Inflammatory macrophage (primary cell): ENCODE results near the gene SCN9A.

Experiments
- DNase-seq, 2 donors: peaks; one replicate each; pipeline ENCODE4 v3.0.0-alpha.2; 2020 to 2022
- total RNA-seq, 18 experiments: gene quantifications; one replicate each; lab custom pipeline; 2026; ENCODE audit warnings: mixed read lengths in 6 of 18, inconsistent platforms in 2 of 18; lab: John Stamatoyannopoulos, UW

SCN9A gene
- total RNA-seq, result 0.27 to 8.8 (median 2.7) reads per million in 18 experiments

DNA sequence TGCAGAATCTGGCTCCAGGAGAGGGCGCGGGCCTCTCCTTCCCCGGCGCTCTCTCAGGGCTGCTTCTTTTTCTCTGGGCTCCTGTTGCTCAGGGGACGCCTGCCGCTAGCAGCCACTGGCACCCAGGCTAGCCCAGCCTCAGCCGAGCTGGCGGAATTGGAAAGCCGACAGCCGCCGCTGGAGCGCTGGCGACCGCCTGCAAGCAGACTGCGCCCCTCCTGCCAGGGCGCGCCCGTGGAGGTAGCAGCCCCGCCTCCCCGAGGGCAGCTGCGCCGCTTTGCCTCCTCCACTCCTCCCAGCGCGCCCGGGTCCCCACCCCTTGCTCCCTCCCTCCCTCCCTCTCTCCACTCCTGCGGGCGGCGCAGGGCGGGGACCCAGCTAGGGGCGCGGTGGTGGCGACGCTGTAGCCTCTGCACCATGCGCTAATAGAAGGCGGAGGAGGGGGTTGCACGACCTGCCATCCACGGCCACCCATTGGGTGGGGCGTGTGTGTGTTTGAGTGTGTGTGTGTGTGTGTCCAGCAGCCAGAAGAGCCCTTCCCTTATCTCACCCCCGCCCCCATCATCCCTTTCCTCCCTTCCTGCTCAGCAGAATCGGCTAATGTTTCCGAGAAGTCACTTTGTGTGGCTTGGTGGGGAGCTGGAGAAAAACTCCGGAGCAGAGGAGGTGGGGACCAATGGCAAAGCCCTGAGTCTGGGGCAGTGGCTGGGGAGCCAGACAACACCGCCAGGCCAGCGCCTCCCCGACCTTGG is at the start of gene SCN9A:
TSS of gene SCN9A (minus strand) at position 209 of the 752 bp plus-strand sequence. CDS start 64,188 bp downstream, outside the sequence.
- peak; percentile 15 to 30 for DNase-seq

DNA sequence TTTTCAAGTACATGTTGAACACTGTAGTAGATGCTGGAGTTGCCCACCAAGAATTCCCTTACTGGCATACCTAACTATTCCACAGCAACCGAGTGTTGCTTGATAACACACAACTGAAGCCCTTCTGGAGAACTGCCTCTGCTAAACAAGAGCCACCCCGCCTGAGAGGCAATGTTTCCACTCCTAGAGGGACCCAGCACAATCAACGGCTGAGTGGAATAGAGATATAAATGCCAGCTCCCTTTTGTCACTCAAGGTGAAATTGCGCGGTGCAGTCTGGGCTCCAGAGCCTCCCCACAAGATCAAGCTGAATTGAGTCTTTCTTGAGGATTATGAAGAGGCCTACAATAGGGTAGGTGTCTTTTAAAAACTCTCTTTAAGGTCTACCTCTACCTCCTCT is 49.1 kb upstream of the SCN9A start:
- no peak for DNase-seq

DNA sequence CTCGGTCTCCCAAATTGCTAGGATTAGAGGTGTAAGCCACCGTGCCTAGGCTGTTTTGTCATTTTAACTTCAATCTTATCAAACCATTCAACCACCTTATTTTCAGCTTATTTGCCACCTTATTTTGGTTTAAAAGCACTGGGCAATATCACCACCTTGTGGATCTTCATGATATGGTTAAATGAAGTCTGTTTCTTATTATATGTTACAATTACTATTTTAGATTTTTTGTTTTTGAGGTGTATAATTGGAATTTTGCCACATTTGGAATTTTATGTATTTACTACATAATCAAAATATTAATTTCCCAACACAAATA is 43.8 kb upstream of the SCN9A start:
- DNase-seq, result peak; percentile 16 to 46

GRCh38 chr2:166418853-166419615 is 43.3 kb upstream of the SCN9A start:
- no peak for DNase-seq

DNA sequence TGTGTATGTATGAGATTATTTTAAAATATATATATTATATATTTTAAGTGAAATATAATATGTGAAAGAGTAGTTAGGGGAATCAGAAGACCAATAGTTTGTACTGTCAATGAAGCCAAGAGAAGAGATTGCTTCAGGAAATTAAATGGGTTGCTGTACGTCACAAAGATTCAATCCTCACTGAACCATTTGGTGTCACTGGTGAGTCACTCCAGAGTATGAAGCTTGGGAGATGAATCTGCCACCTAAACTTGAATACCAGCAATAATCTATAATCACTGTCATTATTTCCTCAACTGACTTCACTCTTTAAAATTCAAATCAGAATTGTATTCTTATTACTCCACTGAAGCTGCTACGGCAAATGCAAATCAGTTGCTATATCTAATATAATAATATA is 41.9 kb upstream of the SCN9A start:
- peak; percentile 33 to 34 for DNase-seq

GRCh38 chr2:166413255-166413654 is 37.5 kb upstream of the SCN9A start:
- peak; percentile 62 to 64 for DNase-seq

DNA sequence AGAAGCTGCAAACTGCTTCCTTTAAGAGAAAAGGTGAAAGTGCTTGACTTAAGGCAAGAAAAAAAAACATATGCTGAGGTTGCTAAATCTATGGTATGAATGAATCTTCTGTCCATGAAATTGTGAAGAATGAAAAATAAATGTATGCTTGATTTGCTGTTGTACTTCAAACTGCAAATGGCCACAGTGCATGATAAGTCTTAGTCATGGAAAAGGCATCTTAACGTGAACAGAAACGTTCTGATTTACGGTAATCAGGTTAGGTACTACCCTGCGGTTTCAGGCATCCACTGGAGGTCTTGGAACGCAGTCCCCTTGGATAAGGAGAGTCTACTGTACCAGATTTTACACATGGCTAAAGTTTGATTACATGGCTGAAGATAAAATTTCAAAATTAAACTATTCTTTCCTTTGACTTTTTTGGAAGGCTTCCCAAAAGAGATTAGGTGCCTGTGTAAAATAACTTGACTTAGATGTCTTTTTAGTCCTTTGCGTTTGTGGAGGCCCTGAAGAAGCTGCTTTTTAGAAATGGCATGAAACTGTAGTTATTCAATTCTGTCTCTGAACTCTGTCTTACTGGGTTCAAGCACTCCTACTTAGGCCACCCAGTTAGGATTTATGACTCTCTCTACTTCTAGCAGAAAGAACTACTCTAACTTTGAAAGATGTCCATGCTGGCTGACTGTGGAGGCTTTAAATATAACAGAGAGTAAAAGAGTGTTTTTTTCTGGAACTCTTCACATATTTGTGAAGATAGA is 35.9 kb upstream of the SCN9A start:
- no peak for DNase-seq

DNA sequence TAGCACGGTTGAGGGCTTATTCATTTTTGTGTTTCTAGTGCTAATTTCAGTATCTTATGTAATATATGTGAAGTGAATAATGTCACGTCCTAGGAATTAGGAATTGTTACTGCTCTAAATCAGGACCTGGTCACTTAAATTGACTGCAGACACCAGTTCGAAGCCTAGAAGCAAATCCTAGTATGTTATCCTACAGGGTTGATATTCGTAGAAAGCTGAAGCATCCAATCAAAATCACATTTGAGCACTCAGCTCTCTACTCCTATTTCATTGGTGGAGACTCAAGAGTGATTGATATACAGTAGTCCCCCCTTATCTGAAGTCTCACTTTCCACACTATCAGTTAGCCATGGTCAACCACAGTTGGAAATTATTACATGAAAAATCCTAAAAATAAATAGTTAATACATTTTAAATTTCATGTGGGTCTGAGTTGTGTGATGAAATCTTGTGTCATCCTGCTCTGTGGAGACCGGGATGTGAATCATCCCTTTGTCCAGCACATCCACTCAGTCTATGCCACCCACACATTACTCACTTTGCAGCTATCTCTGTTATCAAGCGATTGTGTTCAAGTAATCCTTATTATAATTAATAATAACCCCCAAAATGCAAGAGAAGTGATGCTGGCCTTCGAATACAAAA is 35.2 kb upstream of the SCN9A start:
- peak; percentile 66 to 80 for DNase-seq

DNA sequence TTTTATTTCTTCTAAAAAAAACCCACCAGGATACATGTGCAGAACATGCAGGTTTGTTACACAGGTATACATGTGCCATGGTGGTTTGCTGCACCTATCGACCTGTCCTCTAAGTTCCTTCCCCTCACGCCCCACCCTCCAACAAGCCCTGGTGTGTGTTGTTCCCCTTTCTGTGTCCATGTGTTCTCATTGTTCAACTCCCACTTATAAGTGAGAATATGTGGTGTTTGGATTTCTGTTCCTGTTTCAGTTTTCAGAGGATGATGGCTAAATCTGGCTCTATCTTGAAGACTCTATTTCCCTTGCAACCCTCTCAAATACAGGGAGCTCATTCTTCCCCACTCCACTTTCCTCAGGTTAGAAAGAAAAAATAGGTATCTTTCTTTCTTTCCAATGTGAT is 32.0 kb upstream of the SCN9A start:
- peak; percentile 52 to 62 for DNase-seq

DNA sequence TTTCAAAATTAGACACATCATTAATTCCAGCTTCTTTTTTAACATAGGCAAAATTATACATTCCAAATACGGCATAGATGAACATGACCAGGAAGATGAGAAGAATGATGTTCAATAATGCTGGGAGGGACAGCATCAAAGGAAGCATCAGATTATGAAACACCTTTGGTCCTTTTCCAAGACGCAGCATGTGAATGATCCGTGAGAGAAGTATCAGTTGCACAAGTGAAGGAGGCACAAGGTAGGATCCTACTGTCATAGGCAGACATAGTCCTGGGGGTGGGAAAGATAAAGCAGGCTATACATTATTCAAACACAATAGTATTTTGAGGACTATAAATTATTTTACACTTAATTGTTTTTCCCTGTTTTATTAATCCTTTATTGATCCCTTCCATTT is 30.6 kb upstream of the SCN9A start:
- DNase-seq, result no peak

DNA sequence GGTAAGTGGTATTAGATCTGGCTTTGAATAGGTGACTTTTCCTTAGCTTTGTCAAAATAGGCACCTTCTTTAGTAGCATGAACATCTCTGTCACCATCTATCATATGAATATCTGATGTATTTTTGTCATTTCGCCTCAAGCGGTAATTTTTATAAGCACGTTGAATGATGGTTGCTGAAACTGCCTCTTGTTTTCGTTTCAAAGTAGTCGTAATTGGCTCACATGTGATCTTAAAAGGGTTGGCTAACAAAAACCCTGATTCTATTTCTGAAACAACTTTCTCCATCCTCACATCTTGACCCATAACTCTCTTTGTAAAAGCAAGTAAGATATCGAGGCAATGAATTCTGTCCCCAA is 29.8 kb upstream of the SCN9A start:
- no peak for DNase-seq

GRCh38 chr2:166404831-166405568 is 29.3 kb upstream of the SCN9A start:
- DNase-seq, result no peak

DNA sequence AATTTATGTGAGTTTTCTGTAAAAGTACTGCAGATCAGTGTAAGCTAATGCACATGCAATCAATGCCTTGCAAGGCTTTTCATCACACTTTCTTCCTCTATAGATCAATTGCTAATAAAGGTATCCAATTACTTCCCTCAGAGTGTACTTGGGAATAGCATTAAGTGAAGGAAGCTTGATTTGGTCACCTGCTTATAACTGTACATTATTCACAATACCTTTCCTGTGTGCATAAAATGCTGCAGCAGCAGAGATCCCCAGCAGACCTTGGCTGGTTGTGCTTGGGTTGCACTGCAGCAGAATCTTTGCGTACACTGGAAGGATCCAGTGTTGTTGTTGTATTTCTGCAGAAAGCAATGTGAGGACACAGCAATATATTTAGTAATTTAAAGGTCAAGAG is 18.5 kb upstream of the SCN9A start:
- DNase-seq, result no peak

- DNase-seq, result no peak
These were observed 17.3 kb upstream of the SCN9A start for GRCh38 chr2:166393008-166393407.

DNA sequence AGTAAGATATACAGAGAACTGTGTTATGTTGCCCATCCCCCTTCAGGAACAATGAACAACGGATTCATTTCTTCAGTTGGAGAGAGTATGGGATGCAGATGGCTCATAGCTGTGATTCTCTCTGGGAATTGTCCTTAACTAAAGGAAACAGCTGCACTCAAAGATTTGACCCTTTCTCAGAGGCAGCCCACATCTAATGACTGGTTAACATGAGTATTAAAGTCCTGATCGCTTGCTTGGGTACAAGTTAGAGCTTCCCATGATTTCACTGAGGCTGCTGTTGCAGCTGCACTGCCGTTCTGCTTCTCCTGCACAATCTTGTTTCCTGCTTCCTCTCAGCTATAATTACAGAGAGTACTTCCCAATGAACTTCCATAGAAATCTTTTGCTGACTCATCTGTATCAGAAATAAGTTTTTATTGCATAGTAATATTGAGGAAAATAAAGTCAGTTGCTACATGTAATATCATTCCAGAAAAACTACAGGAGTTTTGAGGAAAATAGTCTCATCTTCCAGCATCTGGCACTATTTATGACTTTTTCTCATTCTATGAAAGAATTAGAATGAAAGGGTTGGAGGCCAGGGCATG is 12.8 kb upstream of the SCN9A start:
- DNase-seq, result no peak

- DNase-seq, result no peak
These were observed 9.6 kb upstream of the SCN9A start for GRCh38 chr2:166385313-166385712.

GRCh38 chr2:166384774-166385173 is 9.0 kb upstream of the SCN9A start:
- DNase-seq, result peak; percentile 9 to 52

- no peak for DNase-seq
These were observed 6.7 kb upstream of the SCN9A start for GRCh38 chr2:166382448-166382847.

DNA sequence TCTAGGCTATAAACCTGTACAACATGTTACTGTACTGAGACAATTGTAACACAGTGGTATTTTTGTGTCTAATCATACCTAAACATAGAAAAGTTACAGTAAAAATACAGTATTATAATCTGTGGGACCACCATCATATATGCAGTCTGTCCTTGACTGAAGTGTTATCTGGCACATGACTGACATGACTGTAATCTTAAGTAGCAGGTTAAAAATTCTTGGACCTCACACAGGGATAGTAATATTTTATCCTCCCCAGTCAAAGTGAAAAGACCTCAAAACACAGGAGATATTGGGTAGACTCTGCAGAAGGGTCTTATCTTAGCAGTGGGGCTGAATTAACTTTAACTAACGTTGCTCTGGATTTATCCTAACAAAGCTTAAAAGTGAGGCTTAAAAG is 4.9 kb upstream of the SCN9A start:
- DNase-seq, result no peak

- DNase-seq, result no peak
These were observed 1.1 kb upstream of the SCN9A start for GRCh38 chr2:166376873-166377272.

DNA sequence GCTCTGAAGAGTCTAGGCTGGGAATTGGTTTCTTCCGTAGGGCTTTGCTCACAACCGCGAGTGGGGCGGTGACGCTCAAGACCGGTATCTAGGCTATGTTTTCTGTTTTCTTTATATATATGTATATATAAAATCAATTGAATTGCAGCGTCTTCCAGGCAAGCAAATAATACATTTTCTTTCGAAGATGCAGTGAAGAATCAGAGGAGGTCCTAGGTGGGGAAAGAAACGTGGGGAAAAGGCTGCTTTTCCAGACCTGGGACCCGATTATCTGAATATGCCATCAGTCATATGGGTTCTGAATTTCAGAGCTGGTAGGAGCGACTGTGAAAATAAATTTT is 714 bp upstream of the SCN9A start:
- DNase-seq, result no peak

DNA sequence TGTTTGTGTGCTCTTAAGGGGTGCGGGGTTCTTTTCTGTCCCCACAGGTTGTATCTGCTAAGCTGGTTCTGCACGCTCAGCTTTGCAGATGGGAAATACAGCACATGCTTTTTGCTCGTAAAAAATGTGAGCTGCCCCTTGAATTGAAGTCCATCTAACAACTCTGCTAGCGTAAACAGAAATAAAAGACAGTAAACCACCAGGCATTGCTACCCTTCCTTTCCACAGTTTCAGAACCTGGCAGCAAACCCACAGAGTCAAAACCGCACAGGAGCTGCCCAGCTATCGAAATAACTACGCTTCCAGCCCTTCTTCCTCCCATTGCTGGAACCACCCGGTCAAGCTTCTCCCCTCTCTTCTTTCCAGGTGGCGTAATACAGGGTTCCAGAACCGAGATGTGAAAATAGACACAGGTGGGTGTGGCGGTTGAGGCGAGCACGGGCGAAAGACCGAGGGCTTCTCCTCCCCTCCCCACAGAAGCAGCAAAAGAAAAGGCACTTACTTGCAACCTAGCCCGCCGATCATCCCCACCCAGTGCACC is 479 bp downstream of the SCN9A start:
- DNase-seq, result no peak
